Trophoblast cell (in vitro differentiated cells and primary cell): ENCODE results near the gene PCDH11X. TPM values are rescaled to one million over a fixed set of nuclear protein-coding genes. Genes with fewer than 3 reads are reported as not detected.
"Not testable (repeated sequence)": the region's sequence is repeated elsewhere in the genome, so short reads cannot be mapped to it uniquely, and the experiment has no call there.

Experiments used
- DNase-seq, 2 donors: peaks; one replicate each; pipeline ENCODE4 v3.0.0-alpha.2; 2016
- H2AFZ ChIP-seq: 2 replicates; pipeline ENCODE4 v1.6.1; 2013; ENCODE audit warnings: low read length, moderate library complexity, mild to moderate bottlenecking; ENCODE audit not compliant: insufficient read depth, poor library complexity
- H2AK5ac ChIP-seq: 2 replicates; pipeline ENCODE4 v1.6.1; 2013; ENCODE audit warnings: mild to moderate bottlenecking, low read length
- H2BK120ac ChIP-seq: 2 replicates; pipeline ENCODE4 v1.6.1; 2013; ENCODE audit warnings: low read length, mild to moderate bottlenecking, moderate library complexity; ENCODE audit not compliant: insufficient read depth, poor library complexity
- H2BK12ac ChIP-seq: 2 replicates; pipeline ENCODE4 v1.6.1; 2013; ENCODE audit warnings: mild to moderate bottlenecking, low read length, moderate library complexity
- H2BK5ac ChIP-seq: 2 replicates; pipeline ENCODE4 v1.6.1; 2013; ENCODE audit warnings: low read length, low read depth, moderate library complexity, mild to moderate bottlenecking; ENCODE audit not compliant: poor library complexity
- H3K14ac ChIP-seq: 2 replicates; pipeline ENCODE4 v1.6.1; 2013; ENCODE audit warnings: mild to moderate bottlenecking, low read length
- H3K18ac ChIP-seq: 2 replicates; pipeline ENCODE4 v1.6.1; 2013; ENCODE audit warnings: mild to moderate bottlenecking, low read length
- H3K23ac ChIP-seq: 2 replicates; pipeline ENCODE4 v1.6.1; 2013; ENCODE audit warnings: low read length
- H3K27ac ChIP-seq: 2 replicates; pipeline ENCODE4 v1.5.1; 2013; ENCODE audit warnings: low read depth, mild to moderate bottlenecking, inconsistent platforms, low read length, moderate library complexity
- H3K27me3 ChIP-seq: 2 replicates; pipeline ENCODE4 v1.6.1; 2013; ENCODE audit warnings: inconsistent platforms, mild to moderate bottlenecking, low read length, moderate library complexity; ENCODE audit not compliant: insufficient read depth
- H3K36me3 ChIP-seq, 2 experiments: 1 replicate in 1 of 2; 2 replicates in 1 of 2; pipeline ENCODE4 v1.6.1; 2013; ENCODE audit warnings: low read length in 2 of 2, mild to moderate bottlenecking in 2 of 2, moderate library complexity in 1 of 2; ENCODE audit not compliant: insufficient read depth in 2 of 2, control insufficient read depth in 1 of 2
- H3K4ac ChIP-seq: 2 replicates; pipeline ENCODE4 v1.6.1; 2013; ENCODE audit warnings: low read depth, mild to moderate bottlenecking, low read length, moderate library complexity
- H3K4me1 ChIP-seq, 2 experiments: 1 replicate in 1 of 2; 2 replicates in 1 of 2; pipeline ENCODE4 v1.6.1; 2013; ENCODE audit warnings: low read length in 2 of 2, mild to moderate bottlenecking in 2 of 2, moderate library complexity in 1 of 2; ENCODE audit not compliant: insufficient read depth in 2 of 2, control insufficient read depth in 1 of 2
- H3K4me2 ChIP-seq: 2 replicates; pipeline ENCODE4 v1.6.1; 2013; ENCODE audit warnings: inconsistent platforms, mild to moderate bottlenecking, low read length, moderate library complexity
- H3K4me3 ChIP-seq: 2 replicates; pipeline ENCODE4 v1.5.1; 2013; ENCODE audit warnings: mild to moderate bottlenecking, low read depth, low read length, inconsistent platforms
- H3K79me1 ChIP-seq: one replicate; pipeline ENCODE4 v1.6.1; 2013; ENCODE audit warnings: low read length
- H3K79me2 ChIP-seq: 2 replicates; pipeline ENCODE4 v1.6.1; 2013; ENCODE audit warnings: low read length, mild to moderate bottlenecking; ENCODE audit not compliant: control insufficient read depth, insufficient read depth, poor library complexity
- H3K9ac ChIP-seq: 2 replicates; pipeline ENCODE4 v1.6.1; 2013; ENCODE audit warnings: mild to moderate bottlenecking, low read length
- H3K9me3 ChIP-seq: 2 replicates; pipeline ENCODE4 v1.6.1; 2013; ENCODE audit warnings: low read depth, mild to moderate bottlenecking, control low read depth, inconsistent platforms, low read length; ENCODE audit not compliant: insufficient read depth
- H4K12ac ChIP-seq: 2 replicates; pipeline ENCODE4 v1.6.1; 2013; ENCODE audit warnings: low read depth, mild to moderate bottlenecking, low read length, moderate library complexity
- H4K8ac ChIP-seq: 2 replicates; pipeline ENCODE4 v1.6.1; 2013; ENCODE audit warnings: low read depth, mild to moderate bottlenecking, low read length, moderate library complexity
- H4K91ac ChIP-seq: one replicate; pipeline ENCODE4 v1.6.1; 2013; ENCODE audit warnings: low read depth, mild to moderate bottlenecking, low read length, moderate library complexity
- WGBS: extraction: QIAGEN DNeasy Blood & Tissue Kit; methylation state at CpG from one replicate; pipeline ENCODE4 v1.1.7; 2013; ENCODE audit warnings: missing lambda C conversion rate; ENCODE audit not compliant: insufficient read length, insufficient coverage; ENCODE audit errors: extremely low coverage; 5-methylcytosine and 5-hydroxymethylcytosine counted together
- polyA plus RNA-seq: library from polyadenylated mRNA; stranded (reverse); fragments of 200-250 nt; gene quantifications from 2 replicates; pipeline ENCODE4 v1.2.3, GENCODE V29; 2013

PCDH11X gene, protein sequence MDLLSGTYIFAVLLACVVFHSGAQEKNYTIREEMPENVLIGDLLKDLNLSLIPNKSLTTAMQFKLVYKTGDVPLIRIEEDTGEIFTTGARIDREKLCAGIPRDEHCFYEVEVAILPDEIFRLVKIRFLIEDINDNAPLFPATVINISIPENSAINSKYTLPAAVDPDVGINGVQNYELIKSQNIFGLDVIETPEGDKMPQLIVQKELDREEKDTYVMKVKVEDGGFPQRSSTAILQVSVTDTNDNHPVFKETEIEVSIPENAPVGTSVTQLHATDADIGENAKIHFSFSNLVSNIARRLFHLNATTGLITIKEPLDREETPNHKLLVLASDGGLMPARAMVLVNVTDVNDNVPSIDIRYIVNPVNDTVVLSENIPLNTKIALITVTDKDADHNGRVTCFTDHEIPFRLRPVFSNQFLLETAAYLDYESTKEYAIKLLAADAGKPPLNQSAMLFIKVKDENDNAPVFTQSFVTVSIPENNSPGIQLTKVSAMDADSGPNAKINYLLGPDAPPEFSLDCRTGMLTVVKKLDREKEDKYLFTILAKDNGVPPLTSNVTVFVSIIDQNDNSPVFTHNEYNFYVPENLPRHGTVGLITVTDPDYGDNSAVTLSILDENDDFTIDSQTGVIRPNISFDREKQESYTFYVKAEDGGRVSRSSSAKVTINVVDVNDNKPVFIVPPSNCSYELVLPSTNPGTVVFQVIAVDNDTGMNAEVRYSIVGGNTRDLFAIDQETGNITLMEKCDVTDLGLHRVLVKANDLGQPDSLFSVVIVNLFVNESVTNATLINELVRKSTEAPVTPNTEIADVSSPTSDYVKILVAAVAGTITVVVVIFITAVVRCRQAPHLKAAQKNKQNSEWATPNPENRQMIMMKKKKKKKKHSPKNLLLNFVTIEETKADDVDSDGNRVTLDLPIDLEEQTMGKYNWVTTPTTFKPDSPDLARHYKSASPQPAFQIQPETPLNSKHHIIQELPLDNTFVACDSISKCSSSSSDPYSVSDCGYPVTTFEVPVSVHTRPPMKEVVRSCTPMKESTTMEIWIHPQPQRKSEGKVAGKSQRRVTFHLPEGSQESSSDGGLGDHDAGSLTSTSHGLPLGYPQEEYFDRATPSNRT (N-terminal part only)
- polyA plus RNA-seq: 1.5 TPM in 2 replicates

DNA sequence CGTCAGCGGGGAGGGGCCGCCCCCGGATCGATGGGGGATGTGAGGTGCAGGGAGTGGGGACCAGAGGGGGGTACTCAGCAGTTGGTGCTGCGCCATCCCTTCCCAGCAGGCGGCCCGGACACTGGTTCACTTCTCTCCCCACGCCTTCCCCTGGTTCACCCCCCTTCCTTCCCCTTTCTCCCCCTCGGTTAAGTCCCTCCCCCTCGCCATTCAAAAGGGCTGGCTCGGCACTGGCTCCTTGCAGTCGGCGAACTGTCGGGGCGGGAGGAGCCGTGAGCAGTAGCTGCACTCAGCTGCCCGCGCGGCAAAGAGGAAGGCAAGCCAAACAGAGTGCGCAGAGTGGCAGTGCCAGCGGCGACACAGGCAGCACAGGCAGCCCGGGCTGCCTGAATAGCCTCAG lies at the start of gene PCDH11X:
Gene PCDH11X, plus strand, starts transcription at position 241 of the 400 bp plus-strand sequence. CDS start 56,130 bp downstream, outside the sequence.
- H2BK120ac ChIP-seq, H3K27ac ChIP-seq, H3K14ac ChIP-seq, H2BK5ac ChIP-seq, H3K9me3 ChIP-seq, H4K91ac ChIP-seq, H4K12ac ChIP-seq, H3K79me1 ChIP-seq, H3K4me3 ChIP-seq, H3K23ac ChIP-seq, H3K4ac ChIP-seq, H3K9ac ChIP-seq, H3K36me3 ChIP-seq, H2BK12ac ChIP-seq, H3K4me1 ChIP-seq, H4K8ac ChIP-seq, H3K18ac ChIP-seq, H3K79me2 ChIP-seq, H2AFZ ChIP-seq, H3K27me3 ChIP-seq, H2AK5ac ChIP-seq: not testable (repeated sequence)
- WGBS: no CpG with 5 or more reads among the region's 24 CpGs
- DNase-seq: peak; percentile 1 to 2
- peak within 1 kb of the TSS; percentile 59 for H3K4me2 ChIP-seq

DNA sequence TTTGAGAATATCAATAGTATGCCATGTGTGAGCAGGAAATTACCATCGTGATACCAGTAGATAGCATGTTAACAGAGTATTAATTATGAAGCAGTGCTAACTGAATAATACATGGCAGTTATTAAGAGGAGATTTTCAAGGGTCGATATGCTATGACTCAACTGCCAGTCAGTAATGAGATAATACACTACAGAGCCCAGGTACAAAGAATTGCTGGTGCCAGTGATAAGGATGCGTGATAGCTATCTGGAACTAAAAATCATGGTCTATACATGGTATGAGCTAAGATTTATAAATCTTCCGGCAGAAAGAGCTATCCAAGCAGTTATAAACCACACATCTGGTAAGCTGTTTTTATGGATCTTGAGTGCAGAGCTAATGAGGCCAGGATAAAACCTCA lies 31.7 kb upstream of the PCDH11X start:
- not testable (repeated sequence) for H2AK5ac ChIP-seq, H3K27me3 ChIP-seq, H3K4me1 ChIP-seq, H3K23ac ChIP-seq, H3K4ac ChIP-seq, H3K36me3 ChIP-seq, H3K79me2 ChIP-seq, H3K79me1 ChIP-seq, H2BK5ac ChIP-seq, DNase-seq, H4K8ac ChIP-seq, H3K4me2 ChIP-seq, H2BK120ac ChIP-seq, H4K12ac ChIP-seq, H3K9ac ChIP-seq, H2BK12ac ChIP-seq, H3K18ac ChIP-seq, H3K27ac ChIP-seq, H3K14ac ChIP-seq, H2AFZ ChIP-seq, H4K91ac ChIP-seq, H3K4me3 ChIP-seq, H3K9me3 ChIP-seq
- WGBS: no CpG with 5 or more reads among the region's 4 CpGs

DNA sequence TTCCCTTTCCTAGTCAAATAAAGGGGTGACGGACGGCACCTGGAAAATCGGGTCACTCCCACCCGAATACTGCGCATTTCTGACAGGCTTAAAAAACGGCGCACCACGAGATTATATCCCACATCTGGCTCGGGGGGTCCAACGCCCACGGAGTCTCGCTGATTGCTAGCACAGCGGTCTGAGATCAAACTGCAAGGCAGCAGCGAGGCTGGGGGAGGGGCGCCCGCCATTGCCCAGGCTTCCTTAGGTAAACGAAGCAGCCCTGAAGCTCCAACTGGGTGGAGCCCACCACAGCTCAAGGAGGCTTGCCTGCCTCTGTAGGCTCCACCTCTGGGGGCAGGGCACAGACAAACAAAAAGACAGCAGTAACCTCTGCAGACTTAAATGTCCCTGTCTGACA lies 26.2 kb upstream of the PCDH11X start:
- WGBS: no CpG with 5 or more reads among the region's 17 CpGs
- H4K91ac ChIP-seq, H3K36me3 ChIP-seq: not testable (repeated sequence)

DNA sequence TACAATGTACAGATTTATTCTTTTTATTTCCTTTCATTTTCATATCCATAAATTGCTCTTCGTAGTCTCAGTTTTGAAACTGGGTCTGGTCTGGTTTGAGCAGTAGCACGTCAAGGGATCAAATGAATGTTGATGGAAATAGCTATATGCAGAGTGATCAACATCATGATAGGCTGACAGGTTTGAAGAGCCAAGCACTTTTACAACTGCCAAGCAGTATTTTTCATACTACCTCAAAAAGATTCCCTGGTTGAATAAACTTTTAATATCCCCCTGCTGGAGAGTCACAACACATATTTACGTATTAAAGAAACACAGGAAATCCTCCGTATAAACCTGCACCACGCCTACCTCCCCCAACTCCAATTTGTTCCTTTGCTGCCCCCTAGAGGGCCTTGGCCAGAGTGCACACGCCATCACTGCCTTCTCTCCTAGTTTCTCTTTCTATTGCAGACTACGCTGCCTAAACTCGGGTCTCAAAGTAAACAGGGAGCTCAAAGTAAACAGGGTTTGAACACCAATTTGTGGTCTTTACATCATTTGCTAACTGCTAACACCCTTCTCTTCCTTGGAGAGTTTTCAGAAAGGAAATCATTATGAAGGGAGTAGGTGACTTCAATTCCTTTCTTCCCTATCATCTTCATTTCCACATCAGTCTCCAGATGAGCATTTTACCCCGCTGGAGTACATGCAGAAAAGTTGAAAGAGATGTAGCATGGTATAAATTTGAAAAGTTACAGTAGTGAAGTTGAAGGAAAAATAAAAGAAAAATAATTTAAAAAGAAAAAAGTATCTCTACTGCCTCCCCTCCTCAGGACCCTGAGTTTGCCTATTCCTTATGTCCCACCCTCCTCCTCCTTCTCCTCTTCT lies 8.3 kb upstream of the PCDH11X start:
- WGBS: no CpG with 5 or more reads among the region's 9 CpGs
- H3K9me3 ChIP-seq, H3K79me2 ChIP-seq, H3K4me2 ChIP-seq, H2AFZ ChIP-seq, H3K23ac ChIP-seq, DNase-seq, H3K9ac ChIP-seq, H2BK12ac ChIP-seq, H3K4me3 ChIP-seq, H2BK5ac ChIP-seq, H4K12ac ChIP-seq, H3K18ac ChIP-seq, H4K8ac ChIP-seq, H3K4me1 ChIP-seq, H3K14ac ChIP-seq, H4K91ac ChIP-seq, H3K4ac ChIP-seq, H2AK5ac ChIP-seq, H2BK120ac ChIP-seq, H3K27me3 ChIP-seq, H3K27ac ChIP-seq, H3K36me3 ChIP-seq, H3K79me1 ChIP-seq: not testable (repeated sequence)

More for the DNA sequence above, 26.2 kb upstream of the PCDH11X start:
- not testable (repeated sequence) for H3K4ac ChIP-seq, H3K23ac ChIP-seq, H3K9me3 ChIP-seq, H3K79me2 ChIP-seq, H3K14ac ChIP-seq, H3K79me1 ChIP-seq, H2BK120ac ChIP-seq, H3K27me3 ChIP-seq, H2AK5ac ChIP-seq, H2BK12ac ChIP-seq, H2BK5ac ChIP-seq, H3K4me2 ChIP-seq, H3K9ac ChIP-seq, H3K18ac ChIP-seq, H3K27ac ChIP-seq, H4K12ac ChIP-seq, H2AFZ ChIP-seq, H3K4me3 ChIP-seq, DNase-seq, H4K8ac ChIP-seq, H3K4me1 ChIP-seq
